ENCODE results near the gene CTNNA3.

Gene CTNNA3

DNA sequence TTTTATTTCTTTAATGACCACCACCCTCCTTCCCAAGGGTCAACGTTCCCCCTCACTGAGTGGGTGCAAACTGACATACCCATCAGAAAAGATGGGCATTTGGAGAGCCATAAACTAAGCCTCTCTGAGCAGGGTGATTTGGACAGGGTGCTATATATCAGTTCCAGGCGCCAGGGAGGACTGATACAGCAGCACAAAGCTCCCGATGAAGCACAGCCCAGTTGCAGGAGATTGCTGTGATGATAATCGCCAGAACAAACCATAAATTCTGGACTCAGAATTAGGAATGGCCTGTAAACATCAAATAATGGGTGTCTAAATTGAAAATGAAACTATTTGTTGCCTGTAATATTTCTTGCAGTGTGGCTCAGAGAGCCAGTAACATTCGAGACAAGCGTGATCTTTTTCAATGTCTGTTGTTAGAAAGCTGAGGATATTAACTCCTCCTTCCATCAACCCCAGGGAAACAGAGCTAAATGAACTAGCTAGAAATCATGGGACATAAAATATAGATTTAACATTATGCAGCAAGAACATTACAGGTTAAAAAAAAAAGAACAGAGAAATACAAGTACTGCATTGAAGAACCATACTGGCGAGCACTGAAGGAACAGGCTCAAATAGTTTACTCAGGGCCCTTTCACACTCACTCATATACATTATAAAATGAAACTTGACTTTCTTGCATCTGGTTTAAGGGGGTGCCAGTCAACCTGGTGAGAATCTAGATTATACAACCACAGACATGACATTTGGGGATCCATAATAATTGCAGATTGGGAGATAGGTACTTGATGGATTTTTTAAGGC is 907.6 kb downstream of the CTNNA3 start:
- DNase-seq: no peak

DNA sequence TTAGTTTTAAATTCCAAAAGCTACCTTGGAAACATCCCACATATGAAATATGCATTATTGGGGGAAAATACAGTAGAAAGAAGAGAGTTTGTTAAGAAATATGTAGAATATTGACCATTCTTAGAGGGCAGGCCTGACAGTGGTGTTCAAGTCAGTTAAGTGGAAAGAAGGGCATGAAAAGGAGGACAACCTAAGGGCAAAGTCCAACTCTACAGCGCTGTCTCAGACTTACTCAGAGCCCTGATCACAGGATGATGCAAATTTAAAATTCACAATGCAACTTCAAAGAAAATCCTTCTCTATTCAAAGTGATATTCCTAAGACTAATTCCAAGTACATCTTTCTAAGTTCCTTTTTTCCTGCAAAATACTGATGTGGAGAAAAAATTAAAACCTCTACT is 909.3 kb downstream of the CTNNA3 start:
- DNase-seq: no peak

DNA sequence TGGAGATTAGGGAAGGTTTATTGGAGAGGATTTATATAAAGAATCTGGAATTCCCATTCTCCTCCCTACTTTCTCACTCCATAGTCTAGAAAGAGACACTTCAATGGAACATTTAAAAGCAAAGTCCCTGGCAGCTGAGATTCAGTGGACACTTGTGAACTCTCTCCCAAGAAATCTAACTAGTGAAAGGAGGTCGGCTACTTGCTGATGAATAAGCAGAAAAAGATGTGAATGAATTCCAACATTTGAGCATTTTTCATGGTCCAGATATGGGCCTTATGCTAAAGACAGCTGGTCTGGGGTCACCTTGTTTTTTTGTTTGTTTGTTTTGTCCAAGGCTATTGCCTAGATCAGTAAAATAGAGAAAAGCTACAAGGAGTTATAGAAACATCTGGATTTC is 911.2 kb downstream of the CTNNA3 start:
- no peak for DNase-seq

DNA sequence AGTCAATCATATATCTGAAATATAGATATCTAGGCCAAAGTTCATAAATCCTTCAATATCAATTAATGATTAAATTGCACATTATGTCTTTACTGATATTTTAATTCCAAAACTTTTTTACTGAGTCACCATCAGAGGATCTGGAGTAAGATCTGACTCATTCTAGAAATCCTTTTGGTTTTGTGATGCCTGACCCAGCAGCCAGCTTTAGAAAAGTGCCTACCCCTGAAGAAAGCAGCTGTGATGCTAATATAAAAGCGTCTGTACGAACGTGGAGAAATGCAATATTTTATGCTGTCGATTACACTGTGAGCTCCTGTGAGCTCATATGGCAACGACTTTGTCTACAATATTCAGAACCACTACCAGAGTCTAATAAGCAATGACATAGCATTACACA is 912.7 kb downstream of the CTNNA3 start:
- DNase-seq: no peak

DNA sequence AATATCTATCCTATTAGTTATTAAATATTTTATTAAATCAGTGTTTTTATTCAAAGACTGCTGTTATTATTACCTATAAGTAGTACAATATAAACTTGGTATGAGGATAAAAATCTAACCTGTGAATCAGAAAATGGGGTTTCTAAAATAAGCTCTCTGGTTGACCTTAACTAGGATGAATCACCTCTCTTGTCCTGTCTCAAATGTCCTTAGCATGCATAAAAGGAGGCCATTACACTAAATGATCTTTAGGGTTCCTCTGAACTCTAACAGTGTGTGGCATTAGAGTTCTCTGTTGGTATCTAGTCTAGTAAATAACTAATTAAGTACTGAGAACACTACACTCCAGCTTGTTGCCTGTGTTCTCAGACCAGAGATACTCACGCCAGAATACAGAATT is 913.2 kb downstream of the CTNNA3 start:
- no peak for DNase-seq

DNA sequence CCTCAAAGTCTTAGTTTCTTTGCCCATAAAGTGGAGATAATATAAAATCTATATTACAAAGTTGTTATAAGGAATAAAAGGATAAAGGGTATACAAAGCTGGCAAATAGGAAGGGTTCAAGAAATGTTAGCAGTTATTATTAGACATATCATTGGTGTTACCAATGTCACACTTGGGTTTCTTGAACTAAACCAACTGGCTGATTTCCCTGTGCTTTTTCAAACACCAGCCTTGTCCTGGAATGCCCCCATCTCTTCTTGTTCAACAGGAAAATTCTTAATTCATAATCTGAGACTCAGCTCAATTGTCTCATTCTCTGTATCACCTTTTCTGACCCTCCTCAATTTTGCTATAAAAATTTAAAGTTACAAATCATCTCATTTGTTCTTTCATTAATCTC is 913.9 kb downstream of the CTNNA3 start:
- no peak for DNase-seq

DNA sequence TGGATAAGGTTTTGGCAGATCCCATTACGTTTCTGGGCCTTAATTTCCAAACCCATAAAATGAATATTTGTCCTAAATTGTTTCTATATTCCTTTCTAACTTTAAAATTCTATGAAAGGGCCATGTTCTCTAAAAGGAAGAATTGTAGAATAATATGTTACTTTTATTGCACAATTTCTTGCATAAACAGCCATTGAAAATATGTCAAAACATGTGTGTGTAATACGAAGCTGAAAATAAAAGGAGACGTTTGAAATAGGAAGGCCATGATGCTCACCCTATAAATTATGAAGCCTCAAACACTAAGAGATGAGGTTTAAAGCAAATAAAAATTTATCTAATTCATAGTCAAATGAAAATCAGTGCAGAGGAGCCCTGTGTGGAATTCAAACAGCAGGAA is 915.2 kb downstream of the CTNNA3 start:
- no peak for DNase-seq

DNA sequence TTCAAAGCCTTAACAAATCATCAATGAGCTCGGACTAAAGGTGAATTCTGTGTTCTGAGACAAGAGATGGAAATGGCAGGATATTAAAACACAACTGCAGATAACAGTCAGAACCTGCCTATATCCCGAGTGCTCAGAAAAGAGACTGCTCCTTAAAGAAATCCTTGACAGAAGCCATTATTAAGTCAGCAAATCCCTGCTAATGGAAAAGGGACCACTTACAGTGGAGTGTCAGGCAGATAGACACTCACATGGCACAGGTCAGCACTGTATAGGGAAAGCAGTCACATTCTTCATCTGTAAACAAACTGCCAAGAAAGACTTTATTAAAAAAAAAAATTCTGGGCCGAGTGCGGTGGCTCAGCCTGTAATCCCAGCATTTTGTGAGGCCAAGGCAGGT is 917.6 kb downstream of the CTNNA3 start:
- DNase-seq: no peak

DNA sequence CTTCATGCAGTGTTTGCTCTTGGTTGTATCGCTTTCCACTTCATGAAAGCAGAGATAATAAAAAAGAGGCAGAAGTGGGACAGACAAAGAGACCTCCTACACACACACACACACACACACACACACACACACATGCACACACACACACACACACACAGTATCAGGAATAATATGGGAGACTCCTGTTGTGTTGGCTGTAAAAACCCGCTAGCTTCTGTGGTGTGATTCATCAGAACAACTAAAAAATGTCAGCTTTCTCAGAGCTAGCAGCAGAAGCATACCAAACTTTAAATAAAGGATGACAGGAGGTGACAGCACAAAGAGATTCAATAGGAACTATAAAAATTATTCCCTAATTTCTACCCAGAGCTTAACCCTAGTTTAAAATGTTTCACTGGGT is 918.3 kb downstream of the CTNNA3 start:
- DNase-seq: no peak

DNA sequence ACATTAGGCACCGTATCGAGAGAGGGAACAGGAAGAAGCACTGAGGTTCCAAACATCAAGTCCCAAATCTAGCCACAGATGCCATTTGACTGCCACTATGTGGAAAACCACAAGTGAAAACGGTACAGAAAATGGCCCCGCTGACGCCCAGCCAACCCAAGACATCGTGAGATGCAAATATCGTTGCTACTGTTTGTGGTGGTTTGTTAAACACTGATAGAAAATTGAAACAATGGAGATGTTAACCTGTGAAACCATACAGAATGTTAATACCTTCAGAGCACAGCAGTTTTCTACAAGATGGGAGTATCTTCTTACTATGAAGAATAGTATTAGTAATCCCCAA is 922.5 kb downstream of the CTNNA3 start:
- DNase-seq: no peak

DNA sequence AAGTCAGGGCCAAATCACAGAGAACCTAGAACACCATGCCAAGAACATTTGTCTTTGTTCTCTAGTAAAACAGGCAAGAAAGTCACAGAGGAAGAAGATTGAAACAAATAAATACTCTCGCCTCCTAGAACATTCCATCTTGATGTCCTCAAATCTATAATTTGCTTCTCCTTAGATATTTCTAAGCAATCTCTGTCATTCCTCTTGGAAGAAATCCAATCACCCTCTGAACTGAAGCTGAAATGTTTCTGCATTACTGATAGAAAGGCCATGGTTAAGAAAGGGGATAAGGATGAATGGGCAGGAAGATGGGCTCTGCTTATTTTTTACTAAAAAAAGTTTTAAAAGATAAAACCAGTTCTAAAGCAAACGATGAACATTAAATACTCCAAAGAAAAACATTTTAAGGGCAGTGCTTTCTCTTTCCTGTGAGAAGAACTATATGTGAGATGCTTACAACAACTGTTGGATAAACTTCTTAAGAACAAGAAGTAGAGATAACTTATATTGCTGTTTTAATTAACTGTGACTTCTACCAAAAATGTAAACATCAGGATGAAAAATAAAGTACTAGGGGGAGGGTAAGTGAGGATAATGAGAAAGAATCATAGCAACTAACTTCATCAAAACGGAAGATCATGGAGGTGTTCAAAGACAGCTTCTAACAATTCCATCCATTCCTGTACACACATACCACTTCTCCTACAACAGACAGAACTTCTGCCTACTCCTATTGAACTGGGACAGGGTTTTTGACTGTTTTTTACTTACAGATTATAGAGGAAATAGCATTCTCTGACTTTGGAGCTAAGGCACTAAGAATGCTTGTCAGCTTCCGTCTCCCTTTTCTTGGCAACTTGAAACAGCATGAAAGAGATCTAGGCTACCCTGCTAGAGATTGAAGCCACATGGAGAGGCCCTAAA is 923.2 kb downstream of the CTNNA3 start:
- no peak for DNase-seq

DNA sequence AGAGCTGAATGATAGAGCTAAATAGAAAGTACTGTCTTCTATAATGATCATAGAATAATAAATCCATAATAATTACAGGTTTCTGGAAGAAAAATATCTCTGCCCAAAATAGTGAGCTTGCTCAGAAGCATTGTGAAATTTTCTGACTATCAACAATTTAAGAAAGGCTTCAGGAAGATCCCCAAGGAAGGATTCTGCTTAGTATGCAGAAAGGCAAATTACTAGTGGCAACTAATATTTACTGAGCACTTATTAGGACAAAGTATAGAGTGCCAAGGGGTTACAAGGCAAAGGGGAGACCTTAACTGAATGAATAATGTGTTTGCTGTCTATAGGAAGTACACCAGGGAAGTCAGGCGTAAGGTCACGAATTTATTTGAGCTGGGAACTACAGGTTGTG is 928.3 kb downstream of the CTNNA3 start:
- no peak for DNase-seq

DNA sequence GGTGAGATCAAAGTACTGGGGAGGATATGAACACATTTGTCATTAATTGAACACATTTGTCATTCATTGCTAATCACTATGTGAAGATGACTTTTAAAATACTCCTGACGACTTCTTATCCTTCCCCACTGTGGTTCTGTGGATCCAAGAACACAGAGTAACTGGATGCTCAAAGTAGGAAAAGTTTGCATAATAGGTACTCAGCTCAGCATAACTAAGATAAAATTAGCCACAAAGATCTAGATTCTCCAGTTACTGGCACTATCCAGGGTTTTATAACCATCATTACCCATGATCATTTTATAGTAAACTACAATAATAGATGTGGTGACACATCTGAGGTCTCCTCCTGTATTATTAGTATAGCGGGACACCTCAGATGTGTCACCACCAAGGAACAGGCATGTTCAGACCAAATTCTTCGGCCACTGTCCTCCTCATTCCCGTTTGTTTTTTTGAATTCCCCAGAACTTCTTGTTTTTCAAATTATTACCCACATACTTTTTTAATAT is 933.7 kb downstream of the CTNNA3 start:
- no peak for DNase-seq

DNA sequence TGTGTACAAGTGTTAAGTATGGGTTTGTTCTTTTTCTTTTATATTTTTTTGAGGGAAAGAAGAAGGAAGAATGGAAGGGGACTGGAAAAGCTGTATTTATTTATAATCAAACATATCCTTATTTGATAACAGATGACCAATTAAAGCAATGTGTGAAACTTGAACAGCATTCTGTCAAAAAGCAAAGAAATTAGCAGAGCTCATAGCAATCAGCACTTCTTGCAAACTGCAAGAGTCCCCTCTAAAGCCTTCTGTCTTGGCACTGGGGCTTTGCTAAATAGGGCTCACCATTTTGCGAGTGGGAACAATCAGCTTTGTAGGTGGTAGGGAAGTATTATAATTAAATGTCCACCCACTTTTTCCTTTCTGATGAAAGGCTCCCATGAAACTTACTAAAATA is 935.1 kb downstream of the CTNNA3 start:
- DNase-seq: no peak

DNA sequence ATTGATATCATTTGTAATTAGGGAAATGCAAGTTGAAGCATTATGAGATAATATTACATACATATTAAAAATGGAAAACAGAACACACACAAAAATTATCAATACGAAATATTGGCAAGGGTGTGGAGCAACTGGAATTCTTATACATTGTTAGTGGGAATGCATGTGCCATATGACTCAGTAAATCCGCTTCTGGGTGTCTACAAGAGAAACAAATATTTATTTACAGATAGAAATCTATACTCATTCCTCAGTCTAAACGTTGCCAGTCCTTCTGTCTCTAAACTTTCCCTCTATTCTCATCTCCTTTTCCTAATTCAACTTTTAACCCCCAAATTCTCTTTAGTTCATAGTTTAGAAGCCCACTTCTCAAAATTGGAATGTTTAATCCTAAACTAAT is 940.5 kb downstream of the CTNNA3 start:
- no peak for DNase-seq

DNA sequence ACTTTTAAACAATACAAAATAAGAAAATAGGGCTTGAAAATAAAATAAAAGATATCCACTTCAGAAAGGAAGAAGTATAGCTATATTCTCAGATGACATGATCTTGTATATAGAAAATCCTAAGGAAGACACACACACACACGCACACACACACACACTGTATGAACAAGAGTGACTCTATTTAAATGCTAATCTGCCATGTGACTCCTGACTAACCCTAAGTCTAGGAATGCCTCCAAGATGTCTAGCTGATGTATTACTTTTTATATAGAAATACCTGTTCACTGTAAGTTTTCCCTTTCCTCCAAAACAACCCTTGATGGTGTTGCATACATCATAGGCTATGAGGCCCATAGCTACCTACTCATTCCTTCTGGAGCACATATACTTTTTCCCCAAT is 943.3 kb downstream of the CTNNA3 start:
- no peak for DNase-seq

DNA sequence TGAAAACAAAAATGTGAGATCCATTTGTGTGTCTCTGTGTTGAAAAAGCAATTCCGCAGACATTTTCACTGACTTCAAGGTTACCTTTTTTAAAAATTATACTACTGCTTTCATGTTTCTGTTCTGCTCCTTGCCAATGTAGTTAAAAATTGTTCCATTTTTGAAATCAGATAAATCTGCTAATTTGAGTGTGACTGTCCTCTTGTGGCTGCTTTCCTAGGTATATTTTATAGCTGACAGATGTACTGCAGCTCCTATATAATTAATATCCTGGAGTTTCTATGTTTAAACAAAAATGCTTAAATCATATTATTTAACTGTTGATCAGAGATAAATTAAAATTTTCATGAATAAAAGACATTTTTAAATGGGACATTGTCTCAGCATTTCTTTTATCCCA is 947.8 kb downstream of the CTNNA3 start:
- no peak for DNase-seq

DNA sequence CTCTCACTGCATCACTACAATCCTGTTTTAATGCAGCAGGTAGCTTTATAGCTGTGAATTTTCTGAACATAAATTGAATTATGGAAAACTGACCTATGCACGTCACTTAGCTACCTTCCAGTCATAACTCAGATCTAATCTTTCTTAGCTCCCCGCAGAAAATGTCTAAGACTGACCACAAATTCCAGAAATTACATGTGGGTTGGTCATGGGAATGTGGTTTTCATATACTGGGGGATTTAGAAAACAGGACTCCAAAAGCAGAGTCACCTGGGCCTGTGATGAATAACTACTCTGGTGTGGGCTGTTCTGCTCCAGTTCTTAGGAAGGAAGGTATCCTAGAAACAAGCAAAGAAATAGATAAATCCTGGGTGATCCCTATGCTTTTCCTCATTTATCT is 948.5 kb downstream of the CTNNA3 start:
- no peak for DNase-seq

DNA sequence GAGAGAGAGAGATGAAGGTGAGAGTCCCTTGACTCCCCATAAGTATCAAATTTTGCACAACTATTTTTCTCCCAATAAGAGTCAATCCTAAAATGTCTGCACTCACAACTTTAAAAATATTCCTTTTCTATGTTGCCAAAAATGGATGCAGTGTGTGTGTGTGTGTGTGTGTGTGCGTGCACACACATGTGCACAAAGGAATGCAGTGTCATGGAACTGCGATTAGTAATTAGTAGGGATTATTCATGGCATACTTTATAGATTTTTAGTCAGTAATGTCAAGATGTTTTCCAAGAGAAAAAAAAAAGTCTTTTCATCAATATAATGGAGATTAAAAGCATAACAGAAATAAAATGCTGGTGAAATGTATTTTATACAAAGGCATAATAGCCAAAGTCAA is 949.3 kb downstream of the CTNNA3 start:
- no peak for DNase-seq

DNA sequence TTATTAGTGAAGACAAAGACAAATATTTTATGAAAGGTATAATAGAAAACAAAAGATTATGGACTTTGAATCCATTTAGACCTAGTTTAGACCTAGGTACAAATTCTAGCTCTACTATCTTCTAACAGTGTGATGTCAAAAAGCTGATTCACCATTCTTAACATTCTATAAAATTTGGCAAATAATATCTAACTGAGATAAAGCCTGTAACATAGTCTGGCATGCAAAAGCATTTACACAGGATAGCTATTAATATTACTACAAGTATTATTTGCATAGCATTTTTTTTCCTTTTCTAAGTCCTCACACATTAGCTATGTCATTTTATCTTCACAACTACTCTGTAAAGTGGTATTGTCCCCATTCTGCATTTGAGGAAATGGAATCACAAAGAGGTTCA is 949.7 kb downstream of the CTNNA3 start:
- DNase-seq: no peak

DNA sequence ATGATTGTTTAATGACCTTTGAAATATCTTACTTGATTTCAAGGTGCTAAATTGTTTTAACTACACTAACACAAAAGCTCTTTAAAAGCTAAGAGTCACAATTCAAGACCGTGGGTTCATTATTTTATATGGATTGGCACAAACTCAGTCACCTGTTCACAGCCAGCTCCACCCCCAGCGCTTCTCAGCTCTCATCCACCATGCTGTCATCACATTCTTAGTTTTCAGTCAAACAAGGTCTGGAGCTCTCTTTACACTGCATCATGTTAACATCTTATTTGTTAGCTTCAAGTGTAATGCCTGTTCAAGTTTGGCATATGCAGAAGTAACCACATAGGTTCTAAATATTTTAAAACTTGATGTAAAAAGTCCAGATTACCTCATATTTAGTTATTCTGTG is 951.1 kb downstream of the CTNNA3 start:
- DNase-seq: no peak

DNA sequence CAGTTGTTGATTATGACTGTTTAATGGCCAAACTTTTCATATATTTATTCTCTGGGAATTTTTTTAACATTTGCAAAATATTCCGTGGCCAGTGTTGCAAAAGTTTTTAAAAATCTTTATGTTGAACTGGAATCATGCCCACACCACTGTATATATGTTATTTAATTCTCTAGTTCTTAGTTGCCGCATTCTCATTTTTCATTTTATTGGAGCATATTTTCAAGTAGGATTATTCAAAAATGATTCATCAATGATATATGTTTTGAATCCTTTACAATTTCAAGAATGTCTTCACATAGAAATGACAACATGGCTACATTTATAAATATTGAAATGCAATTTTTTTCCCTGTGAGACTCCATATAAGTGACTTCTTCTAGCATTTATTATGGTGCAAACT is 958.8 kb downstream of the CTNNA3 start:
- no peak for DNase-seq

DNA sequence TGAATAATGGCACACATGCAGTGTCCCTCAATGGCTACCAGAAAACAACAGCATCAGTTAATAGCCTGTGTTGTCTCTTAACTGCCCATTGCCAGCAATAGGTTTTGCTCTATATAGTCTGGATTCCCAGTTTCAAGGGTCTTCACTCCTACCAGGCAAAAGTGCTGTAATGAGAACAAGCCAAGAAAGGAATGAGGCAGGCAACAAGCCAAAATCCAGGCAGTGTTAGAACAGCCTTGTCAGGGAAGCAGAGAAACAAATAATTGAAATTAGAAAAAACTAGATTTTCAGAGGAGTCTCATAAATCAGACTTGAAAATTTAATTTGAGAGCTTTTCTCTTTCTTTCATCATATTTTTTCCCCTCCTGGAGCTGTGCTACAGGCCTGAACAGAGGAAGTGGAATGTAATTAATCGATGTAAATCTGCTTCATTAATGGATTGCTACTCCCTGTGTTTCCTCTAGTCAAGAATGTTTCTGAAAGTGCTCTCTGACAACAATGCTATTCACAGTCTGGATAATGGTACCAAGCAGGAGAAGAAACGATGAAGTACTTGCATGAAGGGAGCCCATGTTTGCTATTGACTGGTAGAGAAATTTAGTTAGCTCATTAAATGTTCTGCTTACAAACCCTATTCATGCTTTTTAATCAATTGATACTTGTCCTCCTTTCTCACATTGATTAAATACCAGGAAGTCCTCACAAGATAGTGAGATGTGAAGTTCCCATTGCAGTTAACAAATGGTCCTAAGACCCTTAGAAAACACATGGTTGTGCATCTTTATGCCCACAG is 972.2 kb downstream of the CTNNA3 start:
- no peak for DNase-seq

All from cortex of kidney (tissue), 1 donor.